GM12872 (cell line): Measurements from ENCODE around the gene TTBK2.

Experiments
- TF ChIP-seq, protein P1 (sequence below): IDR thresholded peaks from 3 replicates; pipeline ENCODE4 v1.5.1; 2011; ENCODE audit warnings: low read depth, mild to moderate bottlenecking, low read length, moderate library complexity; ENCODE audit not compliant: insufficient read depth

Gene TTBK2

DNA sequence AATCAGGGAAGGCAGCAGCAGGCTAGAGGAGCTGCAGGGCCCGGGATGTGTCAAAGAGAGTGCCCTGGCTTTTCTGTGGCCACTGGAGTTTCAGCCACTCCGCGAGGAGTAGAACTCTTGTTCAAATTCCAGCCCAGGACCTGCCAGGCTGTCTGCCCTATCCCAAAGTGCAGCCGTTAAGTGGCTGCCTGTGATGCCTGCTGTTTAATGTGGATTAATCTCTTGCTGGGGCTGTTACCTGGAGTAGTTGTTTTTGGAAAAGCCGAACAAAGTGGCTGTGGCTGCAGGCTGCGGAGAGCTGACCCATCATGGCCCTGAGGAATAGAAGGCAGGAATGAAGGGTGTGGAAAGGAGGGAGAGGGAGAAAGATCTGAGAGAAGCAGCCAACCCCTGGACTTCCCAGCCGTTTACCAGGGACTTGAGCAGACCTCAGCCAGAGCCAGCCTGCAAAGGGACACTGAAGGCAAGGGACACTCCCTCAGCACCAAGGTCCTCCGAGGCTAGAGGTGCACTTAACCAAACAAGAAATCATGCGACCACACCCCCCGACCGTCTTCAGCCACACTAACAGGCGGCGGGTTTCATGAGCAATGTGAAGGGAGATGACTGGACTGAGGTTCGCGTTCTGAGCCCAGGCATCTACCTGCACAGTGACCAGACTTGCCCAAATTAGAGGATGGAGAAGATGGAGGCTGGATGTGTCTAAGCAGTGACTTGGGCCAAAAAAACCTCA lies 188.3 kb downstream of the TTBK2 start:
- TF ChIP-seq, protein P1, sequence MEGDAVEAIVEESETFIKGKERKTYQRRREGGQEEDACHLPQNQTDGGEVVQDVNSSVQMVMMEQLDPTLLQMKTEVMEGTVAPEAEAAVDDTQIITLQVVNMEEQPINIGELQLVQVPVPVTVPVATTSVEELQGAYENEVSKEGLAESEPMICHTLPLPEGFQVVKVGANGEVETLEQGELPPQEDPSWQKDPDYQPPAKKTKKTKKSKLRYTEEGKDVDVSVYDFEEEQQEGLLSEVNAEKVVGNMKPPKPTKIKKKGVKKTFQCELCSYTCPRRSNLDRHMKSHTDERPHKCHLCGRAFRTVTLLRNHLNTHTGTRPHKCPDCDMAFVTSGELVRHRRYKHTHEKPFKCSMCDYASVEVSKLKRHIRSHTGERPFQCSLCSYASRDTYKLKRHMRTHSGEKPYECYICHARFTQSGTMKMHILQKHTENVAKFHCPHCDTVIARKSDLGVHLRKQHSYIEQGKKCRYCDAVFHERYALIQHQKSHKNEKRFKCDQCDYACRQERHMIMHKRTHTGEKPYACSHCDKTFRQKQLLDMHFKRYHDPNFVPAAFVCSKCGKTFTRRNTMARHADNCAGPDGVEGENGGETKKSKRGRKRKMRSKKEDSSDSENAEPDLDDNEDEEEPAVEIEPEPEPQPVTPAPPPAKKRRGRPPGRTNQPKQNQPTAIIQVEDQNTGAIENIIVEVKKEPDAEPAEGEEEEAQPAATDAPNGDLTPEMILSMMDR, result no peak

DNA sequence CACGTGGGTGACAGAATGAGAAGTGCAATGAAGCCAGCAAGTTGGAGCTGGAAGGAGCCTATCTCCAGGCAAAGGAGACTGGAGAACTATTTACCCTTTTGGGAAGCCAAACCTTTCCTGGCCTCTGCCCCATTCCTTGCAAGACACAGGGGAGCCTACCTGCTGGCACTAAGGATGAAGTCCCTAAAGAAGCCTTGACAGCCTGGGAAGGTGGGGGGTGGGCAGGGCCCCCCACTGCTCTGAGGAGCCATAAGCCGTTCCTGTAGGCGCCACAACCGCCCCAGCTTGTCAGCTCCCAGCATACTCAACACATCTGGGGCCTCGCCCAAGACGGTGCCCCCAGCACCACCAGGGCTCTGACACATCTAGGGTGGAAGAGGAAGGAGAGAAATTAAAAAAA lies 189.1 kb downstream of the TTBK2 start:
- TF ChIP-seq, protein P1, result no peak

DNA sequence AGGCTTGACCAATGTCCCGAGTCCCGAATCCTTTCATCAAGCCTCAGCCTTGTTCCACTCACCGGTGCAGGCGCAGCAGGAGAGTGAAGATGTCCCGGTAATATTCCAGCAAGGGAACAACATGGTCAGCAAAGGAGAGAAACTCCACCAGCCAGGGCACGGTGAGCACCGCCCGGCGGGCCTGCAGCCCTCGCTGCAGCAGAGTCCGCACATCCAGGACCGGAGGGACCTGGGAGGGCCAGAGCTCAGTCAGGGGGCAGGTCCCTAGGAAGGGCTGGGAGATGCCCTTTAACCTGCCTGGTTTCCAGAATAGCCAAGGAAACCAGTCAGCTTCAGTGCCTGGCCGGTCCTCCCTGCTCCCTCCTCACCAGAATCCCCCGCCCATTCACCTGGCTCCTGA lies 190.0 kb downstream of the TTBK2 start:
- TF ChIP-seq, protein P1, result no peak

DNA sequence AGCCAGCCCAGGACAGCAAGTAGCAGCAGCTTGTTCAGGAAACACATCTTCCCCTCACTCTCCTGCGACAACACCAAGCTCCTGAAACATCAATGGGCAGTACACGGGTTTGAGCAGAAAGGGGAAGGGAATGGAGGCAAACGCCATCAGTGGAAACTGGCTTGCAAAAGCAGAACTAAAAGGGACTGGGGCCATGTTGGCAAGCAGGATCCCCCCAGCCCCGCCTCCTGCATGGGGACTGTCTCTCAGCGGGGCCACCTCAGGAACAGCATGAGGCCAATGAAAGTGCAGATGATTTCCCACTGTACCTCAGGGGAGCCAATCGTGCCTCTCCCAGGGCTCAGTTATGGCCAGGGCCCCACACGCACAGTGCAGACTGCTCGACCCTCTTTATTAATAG lies 190.4 kb downstream of the TTBK2 start:
- TF ChIP-seq, protein P1, result no peak

DNA sequence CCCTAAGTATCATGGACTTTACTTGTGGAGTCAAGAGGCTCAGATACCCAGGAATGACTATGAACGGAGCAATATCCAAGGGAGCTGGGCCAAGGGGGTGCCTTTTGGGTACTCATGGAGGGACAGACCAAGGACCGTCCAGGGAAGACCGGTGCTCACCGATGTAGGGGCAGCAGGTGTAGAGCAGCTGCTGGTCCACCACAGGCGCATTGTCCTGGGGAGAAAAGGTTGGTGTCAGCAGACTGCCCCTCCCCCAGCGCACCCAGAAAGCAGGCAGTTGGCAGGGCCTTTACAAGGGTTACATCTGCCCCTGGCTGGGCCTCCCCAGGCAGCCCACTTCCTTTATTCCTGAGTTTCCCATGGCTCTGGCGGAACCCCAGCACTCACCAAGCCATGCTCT lies 191.2 kb downstream of the TTBK2 start:
- TF ChIP-seq, protein P1, result no peak

DNA sequence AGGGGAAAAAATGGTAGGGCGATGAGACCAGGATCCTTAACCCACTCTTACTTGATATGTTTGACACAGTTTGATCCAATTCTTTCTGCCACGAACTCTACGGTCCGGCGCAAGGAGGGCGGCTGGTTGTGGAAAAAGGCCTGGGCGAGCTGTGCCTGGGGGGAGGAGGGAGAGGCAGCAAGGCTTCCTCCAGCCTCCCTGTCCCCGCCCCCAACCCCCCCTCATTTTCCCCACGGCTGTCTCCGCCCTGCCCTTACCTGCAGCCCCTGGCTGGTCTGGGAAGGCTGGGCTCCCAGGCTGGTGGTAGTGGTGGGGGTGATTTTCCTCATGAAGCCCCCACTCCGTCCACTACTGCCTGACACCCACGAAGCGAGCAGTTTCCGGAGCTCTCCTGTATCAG lies 191.6 kb downstream of the TTBK2 start:
- TF ChIP-seq, protein P1, result no peak

DNA sequence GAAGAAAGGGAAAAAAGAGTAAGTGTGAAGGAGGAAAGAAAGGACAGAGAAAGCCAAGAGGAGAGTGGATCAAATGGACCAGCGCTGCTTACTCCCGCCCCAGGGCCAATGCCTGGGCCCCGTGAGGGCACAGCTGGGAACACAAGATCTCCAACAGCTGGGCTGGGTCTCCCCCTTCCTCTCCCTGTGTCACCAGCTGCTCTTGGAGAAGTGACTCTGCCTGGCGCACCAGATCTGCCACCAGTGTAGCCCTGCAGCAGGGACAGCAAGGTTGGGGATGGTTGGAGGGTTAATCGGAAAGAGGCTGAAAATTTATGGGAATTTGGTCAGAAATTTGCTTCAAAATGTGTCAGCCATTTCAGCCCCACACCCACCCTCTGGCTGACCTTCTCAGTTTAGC lies 192.0 kb downstream of the TTBK2 start:
- TF ChIP-seq, protein P1, result no peak
